Measurements from ENCODE around the gene CMTM7.
A peak's percentile ranks its signal among the peaks of the same experiment; 100 is the strongest.

CMTM7 gene

GRCh38 chr3:32398531-32398930 is 6.9 kb downstream of the CMTM7 start:
- ATAC-seq (no peak), DNase-seq (no peak)
- Mint-ChIP-seq H3K36me3 (ENCODE audit: low read depth) (peaks cover 3% of the 10 kb centered on the region), H3K4me1 (peaks cover 73% of the 10 kb centered on the region), H3K9me3 (no peaks in the 10 kb centered on the region), H3K27ac (peak overlapping the region; percentile 55), H3K27me3 (no peaks in the 10 kb centered on the region), H3K4me3 (no peak overlapping the region)

- no peaks in the 10 kb centered on the region for H3K27me3 Mint-ChIP-seq
- ATAC-seq, result peak; percentile 16
- peaks cover 71% of the 10 kb centered on the region for H3K4me1 Mint-ChIP-seq
- no peak for DNase-seq
- peak overlapping the region; percentile 55 for H3K27ac Mint-ChIP-seq
- H3K36me3 Mint-ChIP-seq (ENCODE audit: low read depth), result peaks cover 6% of the 10 kb centered on the region
- H3K9me3 Mint-ChIP-seq, result no peaks in the 10 kb centered on the region
- no peak overlapping the region for H3K4me3 Mint-ChIP-seq
Observed at GRCh38 chr3:32399030-32399620, 7.5 kb downstream of the CMTM7 start.

- peak; percentile 5 for ATAC-seq
- Mint-ChIP-seq H3K36me3 (ENCODE audit: low read depth) (peaks cover 18% of the 10 kb centered on the region), H3K4me1 (peaks cover 66% of the 10 kb centered on the region), H3K27me3 (no peaks in the 10 kb centered on the region), H3K27ac (peak overlapping the region; percentile 97), H3K4me3 (peak overlapping the region; percentile 86), H3K9me3 (no peaks in the 10 kb centered on the region)
- no peak for DNase-seq
Observed at GRCh38 chr3:32401126-32401525, 9.5 kb downstream of the CMTM7 start.

- peak; percentile 57 for DNase-seq
- Mint-ChIP-seq H3K4me3 (peak overlapping the region; percentile 86), H3K27ac (peak overlapping the region; percentile 97), H3K9me3 (no peaks in the 10 kb centered on the region), H3K36me3 (ENCODE audit: low read depth) (peaks cover 22% of the 10 kb centered on the region), H3K4me1 (peaks cover 68% of the 10 kb centered on the region), H3K27me3 (no peaks in the 10 kb centered on the region)
- peak; percentile 71 for ATAC-seq
Observed at GRCh38 chr3:32401556-32402081, 10.0 kb downstream of the CMTM7 start.

GRCh38 chr3:32403663-32404062 is 12.0 kb downstream of the CMTM7 start:
- DNase-seq (no peak), ATAC-seq (no peak)
- peaks cover 22% of the 10 kb centered on the region for H3K36me3 Mint-ChIP-seq (ENCODE audit: low read depth)
- H3K27ac Mint-ChIP-seq, result peak overlapping the region; percentile 53
- H3K4me3 Mint-ChIP-seq, result no peak overlapping the region
- H3K27me3 Mint-ChIP-seq, result no peaks in the 10 kb centered on the region
- H3K4me1 Mint-ChIP-seq, result peaks cover 64% of the 10 kb centered on the region
- no peaks in the 10 kb centered on the region for H3K9me3 Mint-ChIP-seq

GRCh38 chr3:32404714-32405113 is 13.1 kb downstream of the CMTM7 start:
- peaks cover 22% of the 10 kb centered on the region for H3K36me3 Mint-ChIP-seq (ENCODE audit: low read depth)
- H3K4me3 Mint-ChIP-seq, result no peak overlapping the region
- H3K27me3 Mint-ChIP-seq, result no peaks in the 10 kb centered on the region
- H3K27ac Mint-ChIP-seq, result peak overlapping the region; percentile 25
- peaks cover 59% of the 10 kb centered on the region for H3K4me1 Mint-ChIP-seq
- ATAC-seq (no peak), DNase-seq (no peak)
- H3K9me3 Mint-ChIP-seq, result no peaks in the 10 kb centered on the region

GRCh38 chr3:32405155-32405554 is 13.5 kb downstream of the CMTM7 start:
- peaks cover 63% of the 10 kb centered on the region for H3K4me1 Mint-ChIP-seq

GRCh38 chr3:32405711-32406323 is 14.2 kb downstream of the CMTM7 start:
- no peaks in the 10 kb centered on the region for H3K9me3 Mint-ChIP-seq
- no peak overlapping the region for H3K4me3 Mint-ChIP-seq
- H3K4me1 Mint-ChIP-seq, result peaks cover 59% of the 10 kb centered on the region
- no peaks in the 10 kb centered on the region for H3K27me3 Mint-ChIP-seq
- peaks cover 22% of the 10 kb centered on the region for H3K36me3 Mint-ChIP-seq (ENCODE audit: low read depth)
- ATAC-seq (no peak), DNase-seq (no peak)
- H3K27ac Mint-ChIP-seq, result no peak overlapping the region

More at GRCh38 chr3:32405155-32405554, 13.5 kb downstream of the CMTM7 start:
- Mint-ChIP-seq H3K27ac (no peak overlapping the region), H3K4me3 (no peak overlapping the region), H3K9me3 (no peaks in the 10 kb centered on the region), H3K36me3 (ENCODE audit: low read depth) (peaks cover 22% of the 10 kb centered on the region), H3K27me3 (no peaks in the 10 kb centered on the region)
- no peak for ATAC-seq
- DNase-seq, result no peak

- H3K27me3 Mint-ChIP-seq, result no peaks in the 10 kb centered on the region
- H3K4me1 Mint-ChIP-seq, result peaks cover 56% of the 10 kb centered on the region
- H3K9me3 Mint-ChIP-seq, result no peaks in the 10 kb centered on the region
- H3K4me3 Mint-ChIP-seq, result no peak overlapping the region
- no peak for DNase-seq
- no peak for ATAC-seq
- H3K27ac Mint-ChIP-seq, result peak overlapping the region; percentile 49
- peaks cover 22% of the 10 kb centered on the region for H3K36me3 Mint-ChIP-seq (ENCODE audit: low read depth)
Observed at GRCh38 chr3:32406486-32407408, 15.1 kb downstream of the CMTM7 start.

- peaks cover 43% of the 10 kb centered on the region for H3K4me1 Mint-ChIP-seq
- peaks cover 9% of the 10 kb centered on the region for H3K36me3 Mint-ChIP-seq (ENCODE audit: low read depth)
- ATAC-seq (no peak), DNase-seq (no peak)
- peak overlapping the region; percentile 28 for H3K27ac Mint-ChIP-seq
- no peak overlapping the region for H3K4me3 Mint-ChIP-seq
- no peaks in the 10 kb centered on the region for H3K27me3 Mint-ChIP-seq
- H3K9me3 Mint-ChIP-seq, result no peaks in the 10 kb centered on the region
Observed at GRCh38 chr3:32410367-32411246, 19.0 kb downstream of the CMTM7 start.

GRCh38 chr3:32411442-32411841 is 19.8 kb downstream of the CMTM7 start:
- Mint-ChIP-seq H3K4me1 (peaks cover 42% of the 10 kb centered on the region), H3K27me3 (no peaks in the 10 kb centered on the region), H3K27ac (no peak overlapping the region), H3K36me3 (ENCODE audit: low read depth) (peaks cover 3% of the 10 kb centered on the region), H3K9me3 (no peaks in the 10 kb centered on the region), H3K4me3 (no peak overlapping the region)
- ATAC-seq (no peak), DNase-seq (no peak)

- Mint-ChIP-seq H3K27me3 (no peaks in the 10 kb centered on the region), H3K4me1 (peaks cover 48% of the 10 kb centered on the region), H3K27ac (no peak overlapping the region), H3K36me3 (ENCODE audit: low read depth) (peaks cover 1% of the 10 kb centered on the region), H3K4me3 (no peak overlapping the region), H3K9me3 (no peaks in the 10 kb centered on the region)
- DNase-seq, result no peak
- no peak for ATAC-seq
Observed at GRCh38 chr3:32412887-32413286, 21.2 kb downstream of the CMTM7 start.

GRCh38 chr3:32413845-32414521 is 22.3 kb downstream of the CMTM7 start:
- H3K4me3 Mint-ChIP-seq, result peak overlapping the region; percentile 2
- H3K36me3 Mint-ChIP-seq (ENCODE audit: low read depth), result peaks cover 1% of the 10 kb centered on the region
- no peaks in the 10 kb centered on the region for H3K9me3 Mint-ChIP-seq
- ATAC-seq (no peak), DNase-seq (no peak)
- H3K27me3 Mint-ChIP-seq, result no peaks in the 10 kb centered on the region
- H3K4me1 Mint-ChIP-seq, result peaks cover 58% of the 10 kb centered on the region
- H3K27ac Mint-ChIP-seq, result peak overlapping the region; percentile 75

Measured in activated naive CD8-positive, alpha-beta T cell treated with anti-CD3 and anti-CD28 coated beads, Interleukin-2, amount 50 U/mL, for 24 hours (primary cell).